ENCODE data around the gene ARID5B. TPM values are rescaled to one million over a fixed set of nuclear protein-coding genes. Genes with fewer than 3 reads are reported as not detected.

The ARID5B gene
- total and polyA plus RNA-seq, 2 donors (not counting 1 experiment from before 2014, with no cell fraction given): 118 to 145 TPM

GRCh38 chr10:61888744-61889143, 12.8 kb upstream of the ARID5B start:
- no peak overlapping the region for H3K4me3 ChIP-seq (replicated peaks in 1 of 4; ENCODE audit: control extremely low read depth in 1 of 4, insufficient read depth in 1 of 4, low read depth in 3 of 4, low read length in 4 of 4)
- no peaks in the 10 kb centered on the region for H3K9me3 ChIP-seq (ENCODE audit: control insufficient read depth, insufficient read depth, low read depth, low read length)
- no peak for TF ChIP-seq EZH2 (IDR thresholded peaks at IDR 0.05; ENCODE audit: low read length, missing control alignments)
- TF ChIP-seq, protein P1, sequence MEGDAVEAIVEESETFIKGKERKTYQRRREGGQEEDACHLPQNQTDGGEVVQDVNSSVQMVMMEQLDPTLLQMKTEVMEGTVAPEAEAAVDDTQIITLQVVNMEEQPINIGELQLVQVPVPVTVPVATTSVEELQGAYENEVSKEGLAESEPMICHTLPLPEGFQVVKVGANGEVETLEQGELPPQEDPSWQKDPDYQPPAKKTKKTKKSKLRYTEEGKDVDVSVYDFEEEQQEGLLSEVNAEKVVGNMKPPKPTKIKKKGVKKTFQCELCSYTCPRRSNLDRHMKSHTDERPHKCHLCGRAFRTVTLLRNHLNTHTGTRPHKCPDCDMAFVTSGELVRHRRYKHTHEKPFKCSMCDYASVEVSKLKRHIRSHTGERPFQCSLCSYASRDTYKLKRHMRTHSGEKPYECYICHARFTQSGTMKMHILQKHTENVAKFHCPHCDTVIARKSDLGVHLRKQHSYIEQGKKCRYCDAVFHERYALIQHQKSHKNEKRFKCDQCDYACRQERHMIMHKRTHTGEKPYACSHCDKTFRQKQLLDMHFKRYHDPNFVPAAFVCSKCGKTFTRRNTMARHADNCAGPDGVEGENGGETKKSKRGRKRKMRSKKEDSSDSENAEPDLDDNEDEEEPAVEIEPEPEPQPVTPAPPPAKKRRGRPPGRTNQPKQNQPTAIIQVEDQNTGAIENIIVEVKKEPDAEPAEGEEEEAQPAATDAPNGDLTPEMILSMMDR (conservative IDR thresholded peaks at IDR 0.05 in 1 of 2, IDR thresholded peaks at IDR 0.05 in 1 of 2; ENCODE audit: low read depth in 1 of 2, low read length in 2 of 2): no peak
- DNase-seq (ENCODE audit: low read depth in 2 of 2): peak in 1 of 2 donors; percentile 64
- no peak overlapping the region for H2AFZ ChIP-seq (ENCODE audit: low read length)
- H3K4me2 ChIP-seq (ENCODE audit: extremely low read depth, insufficient read depth, low read length): no peak overlapping the region
- no peaks in the 10 kb centered on the region for H4K20me1 ChIP-seq (ENCODE audit: control insufficient read depth, extremely low read depth, insufficient read depth, low read length)
- H3K79me2 ChIP-seq (ENCODE audit: control insufficient read depth, insufficient read depth, low read length): no peaks in the 10 kb centered on the region
- no peak overlapping the region for H3K27ac ChIP-seq (ENCODE audit: insufficient read depth, low read length)
- no peaks in the 10 kb centered on the region for H3K36me3 ChIP-seq (ENCODE audit: control insufficient read depth, insufficient read depth, low read length)
- no peak overlapping the region for H3K9ac ChIP-seq (ENCODE audit: insufficient read depth, low read length)
- no peaks in the 10 kb centered on the region for H3K4me1 ChIP-seq (ENCODE audit: control insufficient read depth, extremely low read depth, insufficient read depth, low read length)
- no peaks in the 10 kb centered on the region for H3K27me3 ChIP-seq (ENCODE audit: control insufficient read depth, insufficient read depth, low read length)

DNA sequence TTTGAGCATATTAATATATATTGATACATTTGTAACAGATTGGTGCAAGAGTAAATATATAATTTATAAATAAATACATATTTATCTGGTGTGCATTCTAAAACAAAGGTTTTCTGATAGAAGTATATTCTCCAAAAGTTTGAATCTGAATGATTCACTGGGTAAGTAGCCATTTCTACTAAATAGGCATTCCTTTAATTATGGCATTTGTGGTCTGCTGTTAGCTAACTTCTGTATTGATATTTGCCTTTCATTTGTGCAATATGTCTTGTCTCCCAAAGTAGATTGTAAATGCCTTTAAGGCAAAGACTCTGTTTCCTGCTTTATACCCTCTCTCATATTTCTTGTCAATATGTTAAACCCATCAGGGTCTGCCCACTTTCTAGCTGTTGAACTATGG, 11.1 kb upstream of the ARID5B start:
- no peaks in the 10 kb centered on the region for H3K79me2 ChIP-seq (ENCODE audit: control insufficient read depth, insufficient read depth, low read length)
- H3K4me3 ChIP-seq (replicated peaks in 1 of 4; ENCODE audit: control extremely low read depth in 1 of 4, insufficient read depth in 1 of 4, low read depth in 3 of 4, low read length in 4 of 4): no peak overlapping the region
- no peak overlapping the region for H3K9ac ChIP-seq (ENCODE audit: insufficient read depth, low read length)
- no peaks in the 10 kb centered on the region for H3K9me3 ChIP-seq (ENCODE audit: control insufficient read depth, insufficient read depth, low read depth, low read length)
- DNase-seq (ENCODE audit: low read depth in 2 of 2): peak in 1 of 2 donors; percentile 42
- no peak overlapping the region for H3K4me2 ChIP-seq (ENCODE audit: extremely low read depth, insufficient read depth, low read length)
- H3K36me3 ChIP-seq (ENCODE audit: control insufficient read depth, insufficient read depth, low read length): no peaks in the 10 kb centered on the region
- H4K20me1 ChIP-seq (ENCODE audit: control insufficient read depth, extremely low read depth, insufficient read depth, low read length): no peaks in the 10 kb centered on the region
- TF ChIP-seq, protein P1 (conservative IDR thresholded peaks at IDR 0.05 in 1 of 2, IDR thresholded peaks at IDR 0.05 in 1 of 2; ENCODE audit: low read depth in 1 of 2, low read length in 2 of 2): no peak
- TF ChIP-seq EZH2 (IDR thresholded peaks at IDR 0.05; ENCODE audit: low read length, missing control alignments): no peak
- no peaks in the 10 kb centered on the region for H3K4me1 ChIP-seq (ENCODE audit: control insufficient read depth, extremely low read depth, insufficient read depth, low read length)
- no peak overlapping the region for H2AFZ ChIP-seq (ENCODE audit: low read length)
- no peaks in the 10 kb centered on the region for H3K27me3 ChIP-seq (ENCODE audit: control insufficient read depth, insufficient read depth, low read length)
- no peak overlapping the region for H3K27ac ChIP-seq (ENCODE audit: insufficient read depth, low read length)

DNA sequence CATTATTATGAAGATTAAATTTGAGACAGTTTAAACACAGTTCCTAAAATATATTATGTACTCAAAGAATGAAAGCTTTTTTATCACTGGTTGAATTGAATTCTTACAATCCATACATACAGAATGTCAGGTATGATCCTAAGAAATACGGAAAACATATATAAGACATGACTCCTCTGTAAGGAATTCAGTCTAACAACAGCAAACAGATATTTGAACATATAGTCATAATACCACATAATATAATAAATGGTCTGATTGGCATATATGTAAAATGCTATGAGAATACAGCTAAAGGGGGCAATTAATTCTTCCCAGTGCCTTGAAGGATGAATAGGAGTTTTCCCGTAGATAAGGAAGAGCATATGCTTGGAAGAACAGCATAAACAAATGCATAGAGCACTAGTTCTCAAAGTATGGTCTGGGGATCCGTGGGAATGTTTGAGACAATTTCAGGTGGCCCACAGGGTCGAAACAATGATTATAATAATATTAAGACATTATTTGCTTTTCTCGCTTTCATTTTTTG, 10.6 kb upstream of the ARID5B start:
- no peaks in the 10 kb centered on the region for H3K27me3 ChIP-seq (ENCODE audit: control insufficient read depth, insufficient read depth, low read length)
- H2AFZ ChIP-seq (ENCODE audit: low read length): no peak overlapping the region
- H4K20me1 ChIP-seq (ENCODE audit: control insufficient read depth, extremely low read depth, insufficient read depth, low read length): no peaks in the 10 kb centered on the region
- H3K79me2 ChIP-seq (ENCODE audit: control insufficient read depth, insufficient read depth, low read length): no peaks in the 10 kb centered on the region
- no peaks in the 10 kb centered on the region for H3K36me3 ChIP-seq (ENCODE audit: control insufficient read depth, insufficient read depth, low read length)
- no peak overlapping the region for H3K9ac ChIP-seq (ENCODE audit: insufficient read depth, low read length)
- DNase-seq (ENCODE audit: low read depth in 2 of 2): no peak
- TF ChIP-seq, protein P1 (conservative IDR thresholded peaks at IDR 0.05 in 1 of 2, IDR thresholded peaks at IDR 0.05 in 1 of 2; ENCODE audit: low read depth in 1 of 2, low read length in 2 of 2): no peak
- TF ChIP-seq EZH2 (IDR thresholded peaks at IDR 0.05; ENCODE audit: low read length, missing control alignments): no peak
- H3K27ac ChIP-seq (ENCODE audit: insufficient read depth, low read length): no peak overlapping the region
- H3K4me1 ChIP-seq (ENCODE audit: control insufficient read depth, extremely low read depth, insufficient read depth, low read length): no peaks in the 10 kb centered on the region
- no peak overlapping the region for H3K4me3 ChIP-seq (replicated peaks in 1 of 4; ENCODE audit: control extremely low read depth in 1 of 4, insufficient read depth in 1 of 4, low read depth in 3 of 4, low read length in 4 of 4)
- H3K9me3 ChIP-seq (ENCODE audit: control insufficient read depth, insufficient read depth, low read depth, low read length): no peaks in the 10 kb centered on the region
- H3K4me2 ChIP-seq (ENCODE audit: extremely low read depth, insufficient read depth, low read length): no peak overlapping the region

All from fibroblast of lung (primary cell).